ENCODE results near the gene RIMKLB. TPM values are rescaled to one million over a fixed set of nuclear protein-coding genes. Genes with fewer than 3 reads are reported as not detected.
"Not testable (repeated sequence)": the region's sequence is repeated elsewhere in the genome, so short reads cannot be mapped to it uniquely, and the experiment has no call there.

Gene RIMKLB
- total and polyA plus RNA-seq, 4 experiments from 2014 or later = 2.9 to 27.3 (median 13.9) TPM

- peaks cover 19 to 49% of the 10 kb centered on the region in 2 donors for H3K36me3 Mint-ChIP-seq
- H3K4me1 Mint-ChIP-seq = not testable (repeated sequence)
Measured at GRCh38 chr12:8760076-8760475, 62.3 kb downstream of the RIMKLB start.

DNA sequence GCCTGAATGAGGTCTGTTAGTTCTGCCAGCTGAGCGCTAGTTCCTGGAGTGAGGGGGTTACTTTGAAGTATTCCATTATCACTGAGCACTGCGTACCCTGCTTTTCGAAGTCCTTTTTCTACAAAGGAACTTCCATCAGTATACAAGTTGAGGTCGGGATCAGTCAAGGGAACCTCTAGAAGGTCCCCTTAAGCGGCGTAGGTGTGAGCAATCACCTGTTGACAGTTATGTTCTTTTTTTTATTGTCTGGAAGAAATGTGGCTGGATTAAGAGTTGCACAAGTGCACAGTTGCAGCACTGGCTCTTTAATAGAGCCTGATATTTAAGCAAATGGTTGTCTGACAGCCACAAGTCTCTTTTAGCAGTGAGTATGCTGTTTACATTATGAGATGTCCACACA lies 64.9 kb downstream of the RIMKLB start:
- H3K36me3 ChIP-seq (ENCODE audit: insufficient read depth, low read length); H3K4me1 Mint-ChIP-seq; POLR2A ChIA-PET (ENCODE audit: partially characterized antibody); CTCF ChIA-PET (ENCODE audit: partially characterized antibody); H3K27ac ChIP-seq (ENCODE audit: low read depth, low read length); H3K9me3 Mint-ChIP-seq; DNase-seq; H3K9me3 ChIP-seq (ENCODE audit: control insufficient read depth in 1 of 2, low read length in 2 of 2); H3K4me3 Mint-ChIP-seq; intact Hi-C loops (cut with micrococcal nuclease); H3K27me3 Mint-ChIP-seq; H3K27ac Mint-ChIP-seq; H3K4me3 ChIP-seq (ENCODE audit: low read length in 2 of 2); H3K4me1 ChIP-seq (ENCODE audit: insufficient read depth, low read length); H3K27me3 ChIP-seq (ENCODE audit: insufficient read depth, low read length): not testable (repeated sequence)
- peaks cover 9 to 45% of the 10 kb centered on the region in 2 donors for H3K36me3 Mint-ChIP-seq

More at GRCh38 chr12:8760076-8760475, 62.3 kb downstream of the RIMKLB start:
- H3K36me3 ChIP-seq (ENCODE audit: insufficient read depth, low read length); POLR2A ChIA-PET (ENCODE audit: partially characterized antibody); H3K27ac Mint-ChIP-seq; CTCF ChIA-PET (ENCODE audit: partially characterized antibody); H3K27ac ChIP-seq (ENCODE audit: low read depth, low read length); H3K27me3 ChIP-seq (ENCODE audit: insufficient read depth, low read length); H3K27me3 Mint-ChIP-seq; H3K9me3 ChIP-seq (ENCODE audit: control insufficient read depth in 1 of 2, low read length in 2 of 2); H3K4me3 ChIP-seq (ENCODE audit: low read length in 2 of 2); H3K9me3 Mint-ChIP-seq; intact Hi-C loops (cut with micrococcal nuclease); H3K4me1 ChIP-seq (ENCODE audit: insufficient read depth, low read length); DNase-seq; H3K4me3 Mint-ChIP-seq: not testable (repeated sequence)

DNA sequence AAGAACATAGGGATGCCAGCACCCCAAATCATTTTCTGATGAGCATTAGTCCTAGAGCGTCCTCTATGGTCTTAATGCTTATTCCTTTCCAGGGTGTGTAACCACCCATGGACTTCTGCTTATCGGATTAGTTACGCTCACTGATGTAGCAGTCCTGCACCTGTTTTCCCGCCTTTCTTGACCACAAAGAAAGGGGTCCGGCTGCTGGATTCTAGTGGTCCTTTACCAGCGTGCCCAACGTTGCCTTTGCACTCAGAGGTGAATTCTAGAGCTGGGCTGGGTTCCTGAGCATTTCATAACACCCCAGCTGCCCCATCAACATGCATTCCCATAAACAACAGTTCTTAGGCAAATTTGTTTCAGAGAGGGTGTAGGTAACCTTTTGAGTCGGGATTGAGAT lies 68.3 kb downstream of the RIMKLB start:
- H3K27me3 ChIP-seq (ENCODE audit: insufficient read depth, low read length); H3K4me3 ChIP-seq (ENCODE audit: low read length in 2 of 2); H3K4me1 ChIP-seq (ENCODE audit: insufficient read depth, low read length); intact Hi-C loops (cut with micrococcal nuclease); POLR2A ChIA-PET (ENCODE audit: partially characterized antibody); H3K4me3 Mint-ChIP-seq; H3K27ac Mint-ChIP-seq; H3K36me3 ChIP-seq (ENCODE audit: insufficient read depth, low read length); H3K4me1 Mint-ChIP-seq; H3K27ac ChIP-seq (ENCODE audit: low read depth, low read length); H3K27me3 Mint-ChIP-seq; H3K9me3 ChIP-seq (ENCODE audit: control insufficient read depth in 1 of 2, low read length in 2 of 2); H3K9me3 Mint-ChIP-seq; CTCF ChIA-PET (ENCODE audit: partially characterized antibody); DNase-seq: not testable (repeated sequence)
- peaks cover 4 to 21% of the 10 kb centered on the region in 2 donors for H3K36me3 Mint-ChIP-seq

DNA sequence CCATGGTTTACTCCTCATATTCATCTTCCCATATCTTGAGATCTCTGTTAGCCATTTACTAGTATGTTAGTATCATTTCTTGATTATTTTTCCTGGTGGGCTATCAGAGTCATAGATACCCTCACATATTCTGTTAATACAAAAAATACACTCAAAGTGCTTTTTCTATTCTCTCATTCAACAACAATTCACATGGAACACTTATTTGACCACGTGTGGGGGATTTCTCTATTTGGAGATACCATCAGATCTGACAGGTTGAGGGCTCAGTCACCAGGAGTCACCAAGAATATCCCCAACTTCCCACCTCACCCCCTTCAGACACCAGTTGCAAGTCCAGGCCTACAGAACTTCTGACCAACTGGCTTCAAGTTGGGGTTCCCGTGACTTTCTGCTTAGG lies 72.7 kb downstream of the RIMKLB start:
- CTCF ChIA-PET (ENCODE audit: partially characterized antibody) = no interaction called here
- H3K4me1 Mint-ChIP-seq = peaks cover 0 to 2% (median under 1%) of the 10 kb centered on the region in 4 donors
- DNase-seq = no peak

DNA sequence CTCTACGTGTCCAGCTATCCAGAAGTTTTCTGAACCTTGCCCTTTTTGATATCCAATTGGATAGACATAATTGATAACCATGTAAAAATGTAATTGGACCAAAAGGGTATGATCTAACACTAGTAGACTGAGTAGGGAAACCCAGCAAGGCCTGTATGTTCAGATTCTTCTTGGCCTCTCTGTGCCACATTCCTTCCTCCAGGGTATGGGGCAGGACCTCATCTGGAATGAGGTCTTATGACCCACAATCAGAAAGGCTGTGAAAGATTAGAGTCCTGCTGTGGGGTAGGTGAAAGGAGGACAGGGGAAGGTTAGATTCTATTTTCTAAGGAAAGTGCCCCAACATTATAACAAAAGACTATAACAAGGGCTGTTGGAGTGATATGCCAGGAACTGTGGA lies 73.3 kb downstream of the RIMKLB start:
- CTCF ChIA-PET (ENCODE audit: partially characterized antibody) = no interaction called here
- Histone ChIP-seq H3K27ac (ENCODE audit: low read depth, low read length) (no peak overlapping the region), H3K9me3 (ENCODE audit: control insufficient read depth in 1 of 2, low read length in 2 of 2) (no peaks in the 10 kb centered on the region), H3K4me3 (ENCODE audit: low read length in 2 of 2) (no peak overlapping the region), H3K4me1 (ENCODE audit: insufficient read depth, low read length) (no peaks in the 10 kb centered on the region), H3K27me3 (ENCODE audit: insufficient read depth, low read length) (no peaks in the 10 kb centered on the region), H3K36me3 (ENCODE audit: insufficient read depth, low read length) (no peaks in the 10 kb centered on the region)
- DNase-seq = no peak
- Mint-ChIP-seq H3K27me3 (no peaks in the 10 kb centered on the region), H3K9me3 (no peaks in the 10 kb centered on the region), H3K4me3 (no peak overlapping the region), H3K4me1 (peaks cover 0 to 2% (median under 1%) of the 10 kb centered on the region in 4 donors), H3K36me3 (peaks cover 21 to 37% of the 10 kb centered on the region in 2 donors), H3K27ac (no peak overlapping the region)
- POLR2A ChIA-PET (ENCODE audit: partially characterized antibody) = no interaction called here
- intact Hi-C loops (cut with micrococcal nuclease) = no loop called here

More for the DNA sequence above, 72.7 kb downstream of the RIMKLB start:
- Histone ChIP-seq H3K27me3 (ENCODE audit: insufficient read depth, low read length) (no peaks in the 10 kb centered on the region), H3K9me3 (ENCODE audit: control insufficient read depth in 1 of 2, low read length in 2 of 2) (no peaks in the 10 kb centered on the region), H3K27ac (ENCODE audit: low read depth, low read length) (no peak overlapping the region), H3K36me3 (ENCODE audit: insufficient read depth, low read length) (no peaks in the 10 kb centered on the region), H3K4me3 (ENCODE audit: low read length in 2 of 2) (no peak overlapping the region), H3K4me1 (ENCODE audit: insufficient read depth, low read length) (no peaks in the 10 kb centered on the region)
- no peaks in the 10 kb centered on the region for H3K9me3 Mint-ChIP-seq
- H3K27ac Mint-ChIP-seq = peak overlapping the region in 1 of 7 donors; percentile 1
- intact Hi-C loops (cut with micrococcal nuclease) = no loop called here
- H3K36me3 Mint-ChIP-seq = peaks cover 21 to 37% of the 10 kb centered on the region in 2 donors
- H3K27me3 Mint-ChIP-seq = no peaks in the 10 kb centered on the region
- POLR2A ChIA-PET (ENCODE audit: partially characterized antibody) = no interaction called here
- no peak overlapping the region for H3K4me3 Mint-ChIP-seq

GRCh38 chr12:8773461-8773860 lies 75.7 kb downstream of the RIMKLB start:
- no peak overlapping the region for H3K4me3 Mint-ChIP-seq
- H3K27me3 ChIP-seq (ENCODE audit: insufficient read depth, low read length) = no peaks in the 10 kb centered on the region
- ChIA-PET POLR2A (ENCODE audit: partially characterized antibody) (no interaction called here), CTCF (ENCODE audit: partially characterized antibody) (no interaction called here)
- H3K9me3 ChIP-seq (ENCODE audit: control insufficient read depth in 1 of 2, low read length in 2 of 2) = no peaks in the 10 kb centered on the region
- H3K27ac Mint-ChIP-seq = no peak overlapping the region
- no peak for DNase-seq
- peaks cover 0 to 1% (median 0%) of the 10 kb centered on the region in 4 donors for H3K4me1 Mint-ChIP-seq
- H3K9me3 Mint-ChIP-seq = no peaks in the 10 kb centered on the region
- H3K27ac ChIP-seq (ENCODE audit: low read depth, low read length) = no peak overlapping the region
- no peaks in the 10 kb centered on the region for H3K36me3 ChIP-seq (ENCODE audit: insufficient read depth, low read length)
- H3K36me3 Mint-ChIP-seq = peaks cover 22% of the 10 kb centered on the region in 2 donors
- no peaks in the 10 kb centered on the region for H3K4me1 ChIP-seq (ENCODE audit: insufficient read depth, low read length)
- intact Hi-C loops (cut with micrococcal nuclease) = no loop called here
- no peak overlapping the region for H3K4me3 ChIP-seq (ENCODE audit: low read length in 2 of 2)
- H3K27me3 Mint-ChIP-seq = no peaks in the 10 kb centered on the region

GRCh38 chr12:8779281-8779680 lies 81.5 kb downstream of the RIMKLB start:
- POLR2A ChIA-PET (ENCODE audit: partially characterized antibody) = no interaction called here
- Histone ChIP-seq H3K4me1 (ENCODE audit: insufficient read depth, low read length) (no peaks in the 10 kb centered on the region), H3K27ac (ENCODE audit: low read depth, low read length) (no peak overlapping the region), H3K36me3 (ENCODE audit: insufficient read depth, low read length) (no peaks in the 10 kb centered on the region), H3K27me3 (ENCODE audit: insufficient read depth, low read length) (no peaks in the 10 kb centered on the region), H3K9me3 (ENCODE audit: control insufficient read depth in 1 of 2, low read length in 2 of 2) (no peaks in the 10 kb centered on the region), H3K4me3 (ENCODE audit: low read length in 2 of 2) (no peak overlapping the region)
- Mint-ChIP-seq H3K27me3 (no peaks in the 10 kb centered on the region), H3K27ac (peak overlapping the region in 1 of 7 donors; percentile 9), H3K4me3 (no peak overlapping the region), H3K4me1 (peaks cover 0 to 1% (median 0%) of the 10 kb centered on the region in 4 donors), H3K36me3 (peaks cover 10 to 15% of the 10 kb centered on the region in 2 donors), H3K9me3 (no peaks in the 10 kb centered on the region)
- intact Hi-C loops (cut with micrococcal nuclease) = no loop called here
- CTCF ChIA-PET (ENCODE audit: partially characterized antibody) = no interaction called here
- DNase-seq = no peak

DNA sequence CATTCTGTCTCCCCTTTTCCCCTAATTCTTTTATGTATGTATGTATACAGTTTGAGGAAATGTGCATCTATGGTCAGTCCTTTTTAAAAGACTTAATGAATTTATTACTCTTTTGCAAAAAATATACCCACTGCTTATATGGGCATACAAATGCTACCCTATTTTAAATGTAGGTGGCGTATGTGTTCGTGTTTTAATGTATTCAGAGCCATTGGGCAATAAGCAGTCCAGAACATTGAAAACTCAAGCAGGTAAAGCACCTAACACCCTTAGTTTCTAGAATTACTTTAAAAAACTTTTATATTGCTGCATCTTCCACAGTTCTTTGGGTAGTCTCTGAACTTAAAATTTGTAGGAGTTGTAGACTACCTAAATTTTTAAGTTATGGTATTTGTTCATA lies 82.1 kb downstream of the RIMKLB start:
- DNase-seq = no peak
- H3K4me1 Mint-ChIP-seq = peaks cover 0 to 1% (median 0%) of the 10 kb centered on the region in 4 donors
- no peak overlapping the region for H3K27ac Mint-ChIP-seq
- Histone ChIP-seq H3K4me1 (ENCODE audit: insufficient read depth, low read length) (no peaks in the 10 kb centered on the region), H3K27me3 (ENCODE audit: insufficient read depth, low read length) (no peaks in the 10 kb centered on the region), H3K4me3 (ENCODE audit: low read length in 2 of 2) (no peak overlapping the region), H3K9me3 (ENCODE audit: control insufficient read depth in 1 of 2, low read length in 2 of 2) (no peaks in the 10 kb centered on the region), H3K36me3 (ENCODE audit: insufficient read depth, low read length) (no peaks in the 10 kb centered on the region), H3K27ac (ENCODE audit: low read depth, low read length) (no peak overlapping the region)
- no peaks in the 10 kb centered on the region for H3K9me3 Mint-ChIP-seq
- POLR2A ChIA-PET (ENCODE audit: partially characterized antibody) = no interaction called here
- H3K4me3 Mint-ChIP-seq = no peak overlapping the region
- intact Hi-C loops (cut with micrococcal nuclease) = no loop called here
- H3K27me3 Mint-ChIP-seq = no peaks in the 10 kb centered on the region
- H3K36me3 Mint-ChIP-seq = peaks cover 10% of the 10 kb centered on the region in 2 donors
- CTCF ChIA-PET (ENCODE audit: partially characterized antibody) = no interaction called here

Measured in CD4-positive, alpha-beta memory T cell (primary cell).